Common myeloid progenitor, CD34-positive (primary cell): Measurements from ENCODE around the gene GPR146.
"Not testable (repeated sequence)": the region's sequence is repeated elsewhere in the genome, so short reads cannot be mapped to it uniquely, and the experiment has no call there.

Experiments
- CTCF ChIA-PET: fragments of 350-600 bp; sonication (Branson Sonifier 250); formaldehyde crosslinking; loops from one replicate; lab custom pipeline; 2021; ENCODE audit warnings: antibody characterized with exemption; lab: Charles Lee
- POLR2A ChIA-PET: fragments of 350-600 bp; sonication (Branson Sonifier 250); formaldehyde crosslinking; loops from one replicate; lab custom pipeline; 2021; ENCODE audit warnings: antibody characterized with exemption; lab: Charles Lee
- DNase-seq, 3 donors: peaks; one replicate each; pipeline versions ENCODE4 v3.0.0 to v3.0.0-alpha.2; 2013
- H3K27ac ChIP-seq, 2 experiments: 1 replicate in 1 of 2; 2 replicates in 1 of 2; pipeline ENCODE4 v1.7.0; 2013; ENCODE audit warnings: inconsistent platforms in 2 of 2, low read length in 2 of 2, mild to moderate bottlenecking in 2 of 2, low read depth in 1 of 2, moderate library complexity in 1 of 2; ENCODE audit not compliant: severe bottlenecking in 2 of 2, insufficient read depth in 1 of 2, poor library complexity in 1 of 2
- H3K27me3 ChIP-seq, 5 experiments: replicated peaks in 2 of 5; 1 replicate in 3 of 5; 2 replicates in 2 of 5; pipeline versions ENCODE4 v1.6.1 to v1.7.0; 2013; ENCODE audit warnings: low read length in 4 of 5, mild to moderate bottlenecking in 2 of 5, moderate library complexity in 2 of 5, inconsistent platforms in 1 of 5; ENCODE audit not compliant: insufficient read depth in 5 of 5, control insufficient read depth in 4 of 5
- H3K36me3 ChIP-seq, 4 experiments: 1 replicate in 2 of 4; 2 replicates in 2 of 4; pipeline versions ENCODE4 v1.6.1 to v1.7.0; 2013; ENCODE audit warnings: low read length in 3 of 4, control low read depth in 1 of 4, mild to moderate bottlenecking in 1 of 4; ENCODE audit not compliant: control insufficient read depth in 4 of 4, insufficient read depth in 4 of 4
- H3K4me1 ChIP-seq, 4 experiments: 1 replicate in 3 of 4; 2 replicates in 1 of 4; pipeline versions ENCODE4 v1.6.1 to v1.7.1; 2013; ENCODE audit warnings: low read length in 3 of 4, mild to moderate bottlenecking in 3 of 4, control low read depth in 1 of 4, inconsistent platforms in 1 of 4, moderate library complexity in 1 of 4; ENCODE audit not compliant: control insufficient read depth in 4 of 4, insufficient read depth in 4 of 4; ENCODE audit errors: control extremely low read depth in 1 of 4
- H3K4me3 ChIP-seq, 7 experiments: 1 replicate in 4 of 7; 2 replicates in 3 of 7; pipeline versions ENCODE4 v1.5.1 to v1.7.0; 2013; ENCODE audit warnings: mild to moderate bottlenecking in 7 of 7, low read length in 6 of 7, moderate library complexity in 6 of 7, inconsistent platforms in 2 of 7, low read depth in 2 of 7, control low read depth in 1 of 7; ENCODE audit not compliant: insufficient read depth in 4 of 7, control insufficient read depth in 1 of 7; ENCODE audit errors: extremely low read depth in 1 of 7
- H3K9me3 ChIP-seq, 5 experiments: 1 replicate in 4 of 5; 2 replicates in 1 of 5; pipeline versions ENCODE4 v1.6.1 to v1.7.1; 2013; ENCODE audit warnings: low read length in 4 of 5, mild to moderate bottlenecking in 2 of 5, inconsistent platforms in 1 of 5, low read depth in 1 of 5, moderate library complexity in 1 of 5; ENCODE audit not compliant: control insufficient read depth in 4 of 5, insufficient read depth in 2 of 5; ENCODE audit errors: control extremely low read depth in 1 of 5
- WGBS: methylation state at CpG from one replicate; pipeline ENCODE4 v1.1.5; 2013; ENCODE audit not compliant: insufficient coverage; 5-methylcytosine and 5-hydroxymethylcytosine counted together

GPR146 gene

DNA sequence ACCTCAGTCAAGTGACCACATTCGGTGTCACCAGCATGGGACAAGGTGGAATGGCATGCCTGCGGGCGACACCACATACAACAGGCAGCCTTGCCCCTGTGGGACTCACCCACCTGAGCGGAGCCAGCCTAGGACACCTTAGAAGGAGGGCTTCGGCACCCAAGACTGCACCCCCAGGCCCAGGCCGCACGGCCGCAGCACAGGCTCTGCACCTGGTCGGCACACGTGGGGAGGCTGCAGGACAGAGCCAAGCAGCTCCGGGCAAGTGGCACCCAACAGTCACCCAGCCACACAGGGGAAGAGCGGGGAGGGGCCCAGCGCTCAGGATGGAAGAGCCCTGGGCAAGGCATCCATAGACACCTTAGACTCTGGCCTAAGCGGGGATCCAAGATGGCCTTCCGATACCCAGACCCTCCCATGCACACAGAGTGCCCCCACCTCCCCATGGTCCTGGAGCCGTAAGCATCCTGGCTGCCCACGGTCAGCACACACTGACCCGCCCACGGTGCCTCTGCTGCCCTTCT lies 27.4 kb downstream of the GPR146 start:
- no peak for DNase-seq
- Histone ChIP-seq H3K27me3 (peaks cover 0 to 2% (median 0%) of the 10 kb centered on the region in 5 experiments), H3K4me3 (no peak overlapping the region), H3K27ac (no peak overlapping the region), H3K9me3 (peaks cover 0 to 3% (median 0%) of the 10 kb centered on the region in 5 experiments), H3K36me3 (no peaks in the 10 kb centered on the region), H3K4me1 (peaks cover 0 to 6% (median 5%) of the 10 kb centered on the region in 4 experiments)
- WGBS: 92% methylated on average over 18 of the region's 19 CpGs
- CTCF ChIA-PET: interaction anchor here (1.1 to 3.3 kb wide), 3 partner anchors 14 to 79 kb away, joined by 3 to 24 read pairs (median 6); no protein-coding TSS in a partner anchor
- POLR2A ChIA-PET: no interaction called here

DNA sequence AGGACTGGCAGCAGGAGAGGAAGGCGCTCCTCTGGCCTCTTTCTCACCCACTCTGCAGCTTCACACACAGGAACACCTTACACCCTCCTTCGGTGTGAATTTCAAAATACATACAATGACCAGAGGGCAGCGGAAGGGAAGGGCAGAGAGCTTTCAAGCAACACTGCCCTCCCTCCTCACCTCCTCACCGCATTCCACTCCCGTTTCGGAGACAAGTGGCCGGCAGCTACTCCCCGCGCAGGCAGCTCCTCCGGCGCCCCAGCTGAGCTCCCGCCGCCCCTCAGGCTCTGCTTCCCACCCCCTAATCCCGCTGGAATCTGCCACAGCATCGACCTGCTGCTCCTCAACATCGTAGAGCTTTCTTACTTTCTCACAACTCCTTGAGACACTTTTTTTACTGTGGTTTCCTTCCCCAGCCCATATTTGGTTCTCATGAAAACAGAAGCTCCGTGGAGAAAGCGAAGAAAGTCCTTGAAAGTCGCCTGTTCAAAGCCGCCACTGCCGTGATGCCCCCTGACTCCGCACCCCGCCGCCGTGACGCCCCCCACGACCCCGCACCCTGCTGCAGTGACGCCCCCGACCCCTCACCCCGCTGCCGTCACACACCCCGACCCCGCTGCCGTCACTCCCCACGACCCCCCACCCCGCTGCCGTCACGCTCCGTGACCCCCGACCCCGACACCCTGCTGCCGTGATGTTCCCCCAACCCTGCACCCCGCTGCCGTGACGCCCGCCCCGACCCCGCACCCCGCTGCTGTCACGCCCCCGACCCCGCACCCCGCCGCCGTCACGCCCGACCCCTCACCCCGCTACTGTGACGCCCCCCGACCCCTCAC lies 29.0 kb downstream of the GPR146 start:
- 9% methylated on average over 16 of the region's 61 CpGs for WGBS
- H3K4me1 ChIP-seq: peaks cover 0 to 6% (median 5%) of the 10 kb centered on the region in 4 experiments
- H3K36me3 ChIP-seq: no peaks in the 10 kb centered on the region
- H3K27ac ChIP-seq: no peak overlapping the region
- ChIA-PET POLR2A (no interaction called here), CTCF (interaction anchor here (0.6 to 3.3 kb wide), 8 partner anchors 9 to 80 kb away, joined by 3 to 24 read pairs (median 3); no protein-coding TSS in a partner anchor)
- peak in 2 of 3 donors; percentile 67 to 70 for DNase-seq
- peaks cover 0 to 3% (median 0%) of the 10 kb centered on the region in 5 experiments for H3K9me3 ChIP-seq
- peaks cover 0 to 2% (median 0%) of the 10 kb centered on the region in 5 experiments for H3K27me3 ChIP-seq
- H3K4me3 ChIP-seq: peak overlapping the region in 4 of 7 experiments; percentile 27 to 63 (median 53)

DNA sequence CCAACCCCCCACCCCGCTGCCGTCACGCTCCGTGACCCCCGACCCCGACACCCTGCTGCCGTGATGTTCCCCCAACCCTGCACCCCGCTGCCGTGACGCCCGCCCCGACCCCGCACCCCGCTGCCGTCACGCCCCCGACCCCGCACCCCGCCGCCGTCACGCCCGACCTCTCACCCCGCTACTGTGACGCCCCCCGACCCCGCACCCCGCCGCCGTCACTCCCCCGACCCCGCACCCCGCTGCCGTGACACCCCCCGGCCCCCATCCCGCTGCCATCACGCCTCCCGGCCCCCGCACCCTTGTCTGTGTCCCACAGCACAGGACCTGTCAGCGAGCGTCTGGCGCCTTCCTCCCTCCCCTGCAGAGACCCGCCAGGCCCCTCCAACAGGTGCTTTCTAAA lies 29.7 kb downstream of the GPR146 start:
- POLR2A ChIA-PET, H3K36me3 ChIP-seq, DNase-seq, H3K9me3 ChIP-seq, H3K27me3 ChIP-seq, H3K4me3 ChIP-seq, H3K27ac ChIP-seq, H3K4me1 ChIP-seq: not testable (repeated sequence)
- CTCF ChIA-PET: interaction anchor here (1.0 to 3.3 kb wide), 3 partner anchors 69 to 81 kb away, joined by 3 to 24 read pairs (median 6); no protein-coding TSS in a partner anchor
- WGBS: 89% methylated on average over 6 of the region's 43 CpGs

DNA sequence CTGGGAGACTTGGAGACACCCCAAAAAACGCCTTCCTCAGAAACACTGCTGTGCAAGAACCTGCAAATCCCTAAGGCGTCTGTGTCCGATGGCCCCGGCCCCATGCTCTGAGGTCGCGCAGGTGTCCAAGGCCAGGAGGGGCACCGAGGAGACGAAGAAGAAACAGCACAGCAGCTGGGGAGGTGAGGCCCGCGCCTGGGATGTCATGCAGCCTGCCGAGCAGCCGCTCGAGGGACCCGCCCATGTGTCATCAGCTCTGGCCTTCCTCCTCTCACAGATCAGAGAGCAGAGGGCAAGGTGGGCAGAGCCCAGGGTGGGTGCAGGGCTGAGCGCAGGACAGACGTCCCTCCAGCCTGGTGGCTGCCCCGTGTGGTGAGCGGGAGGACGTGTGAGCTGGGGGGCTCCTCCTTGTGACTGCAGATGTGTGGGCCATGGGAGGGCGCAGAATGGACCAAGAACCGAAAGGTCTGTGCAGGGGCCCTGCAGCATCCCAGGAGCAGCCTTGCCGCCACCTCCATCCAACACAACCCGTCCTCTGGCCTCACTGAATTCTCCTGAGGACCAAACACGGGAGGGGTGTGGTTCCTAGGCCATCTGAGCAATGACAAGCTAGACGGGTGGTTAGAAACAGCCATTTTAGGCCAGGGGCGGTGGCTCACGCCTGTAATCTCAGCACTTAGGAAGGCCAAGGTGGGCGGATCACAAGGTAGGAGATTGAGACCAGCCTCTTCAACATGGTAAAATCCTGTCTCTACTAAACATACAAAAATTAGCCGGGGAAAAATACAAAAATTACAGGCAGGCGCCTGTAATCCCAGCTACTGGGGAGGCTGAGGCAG lies 30.5 kb downstream of the GPR146 start:
- H3K27me3 ChIP-seq: peaks cover 0 to 2% (median 0%) of the 10 kb centered on the region in 5 experiments
- no peak for DNase-seq
- POLR2A ChIA-PET: no interaction called here
- 97% methylated on average over 25 of the region's 30 CpGs for WGBS
- CTCF ChIA-PET: interaction anchor here (1.0 kb wide), 3 partner anchors 12 to 81 kb away, joined by 3 to 4 read pairs (median 3); no protein-coding TSS in a partner anchor
- peaks cover 0 to 3% (median 0%) of the 10 kb centered on the region in 5 experiments for H3K9me3 ChIP-seq
- no peaks in the 10 kb centered on the region for H3K36me3 ChIP-seq
- H3K27ac ChIP-seq: no peak overlapping the region
- H3K4me1 ChIP-seq: peaks cover 0 to 13% (median 5%) of the 10 kb centered on the region in 4 experiments
- H3K4me3 ChIP-seq: no peak overlapping the region

GRCh38 chr7:1076184-1077072 lies 32.1 kb downstream of the GPR146 start:
- H3K27ac ChIP-seq: no peak overlapping the region
- CTCF ChIA-PET: interaction anchor here (1.0 to 1.8 kb wide), 3 partner anchors 10 to 83 kb away, joined by 3 to 4 read pairs (median 3); no protein-coding TSS in a partner anchor
- 97% methylated on average over 25 of the region's 27 CpGs for WGBS
- POLR2A ChIA-PET: no interaction called here
- peaks cover 0 to 15% (median 5%) of the 10 kb centered on the region in 4 experiments for H3K4me1 ChIP-seq
- H3K27me3 ChIP-seq: peaks cover 0 to 2% (median 0%) of the 10 kb centered on the region in 5 experiments
- no peak overlapping the region for H3K4me3 ChIP-seq
- H3K36me3 ChIP-seq: peaks cover 0 to 4% (median 0%) of the 10 kb centered on the region in 4 experiments
- DNase-seq: no peak
- H3K9me3 ChIP-seq: no peaks in the 10 kb centered on the region

GRCh38 chr7:1078519-1078918 lies 34.2 kb downstream of the GPR146 start:
- WGBS: 96% methylated on average over 10 of the region's 11 CpGs
- DNase-seq: no peak
- Histone ChIP-seq H3K4me3 (no peak overlapping the region), H3K27ac (no peak overlapping the region), H3K9me3 (no peaks in the 10 kb centered on the region), H3K4me1 (peaks cover 0 to 11% (median 0%) of the 10 kb centered on the region in 4 experiments), H3K36me3 (peaks cover 0 to 4% (median 0%) of the 10 kb centered on the region in 4 experiments), H3K27me3 (no peaks in the 10 kb centered on the region)
- POLR2A ChIA-PET: no interaction called here
- CTCF ChIA-PET: interaction anchor here (1.5 to 1.7 kb wide), 2 partner anchors 12 to 86 kb away, joined by 4 to 12 read pairs; no protein-coding TSS in a partner anchor
